ENCODE data around the gene IL4R.

Gene IL4R

DNA sequence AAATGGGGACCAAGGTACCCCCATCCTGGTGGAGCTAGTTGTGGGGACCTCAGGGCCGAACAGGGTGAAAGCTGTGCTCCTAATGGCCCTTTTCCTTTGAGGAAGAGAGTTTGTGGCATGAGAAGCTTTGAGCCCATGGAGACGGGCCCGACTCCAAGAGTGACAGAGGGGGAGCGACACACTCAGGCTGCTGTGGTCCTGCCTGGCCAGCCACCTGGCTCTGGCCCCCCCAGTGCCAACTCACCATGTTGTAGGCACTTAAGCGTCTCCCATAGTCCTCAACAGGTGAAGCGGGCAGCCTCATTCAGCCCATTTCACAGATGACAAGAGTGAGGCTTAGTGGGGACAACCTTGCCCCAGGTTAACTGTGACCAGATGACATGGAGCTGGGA, 89.8 kb downstream of the IL4R start:
- Histone ChIP-seq H3K4me1 (ENCODE audit: low read length) (peaks cover 14% of the 10 kb centered on the region), H3K36me3 (replicated peaks; ENCODE audit: insufficient read depth, low read length) (no peaks in the 10 kb centered on the region), H2AFZ (ENCODE audit: low read length) (no peak overlapping the region), H3K9ac (ENCODE audit: low read length) (0 out of 2 replicates have a peak overlapping the region, but pooled peaks have one; percentile 75), H3K79me2 (ENCODE audit: low read length) (peaks cover 23% of the 10 kb centered on the region), H3K4me3 (ENCODE audit: low read length) (peak overlapping the region; percentile 74; the same call in 1 of the 2 replicates), H3K9me3 (replicated peaks; ENCODE audit: insufficient read depth, low read length) (no peaks in the 10 kb centered on the region), H3K4me2 (ENCODE audit: low read depth, low read length) (peak overlapping the region; percentile 98; the same call in 1 of the 2 replicates), H3K27me3 (replicated peaks; ENCODE audit: insufficient read depth, low read length) (no peaks in the 10 kb centered on the region), H3F3A (ENCODE audit: insufficient read depth, low read length) (peaks cover 9% of the 10 kb centered on the region; the same call in 1 of the 2 replicates), H3K27ac (ENCODE audit: low read length) (no peak overlapping the region), H3K9me2 (replicated peaks; ENCODE audit: insufficient read depth, low read length) (no peaks in the 10 kb centered on the region), H4K20me1 (ENCODE audit: insufficient read depth, low read length) (no peaks in the 10 kb centered on the region)
- no peak for TF ChIP-seq EZH2phosphoT487 (IDR thresholded peaks at IDR 0.05; ENCODE audit: low read length)
- no peak for DNase-seq

DNA sequence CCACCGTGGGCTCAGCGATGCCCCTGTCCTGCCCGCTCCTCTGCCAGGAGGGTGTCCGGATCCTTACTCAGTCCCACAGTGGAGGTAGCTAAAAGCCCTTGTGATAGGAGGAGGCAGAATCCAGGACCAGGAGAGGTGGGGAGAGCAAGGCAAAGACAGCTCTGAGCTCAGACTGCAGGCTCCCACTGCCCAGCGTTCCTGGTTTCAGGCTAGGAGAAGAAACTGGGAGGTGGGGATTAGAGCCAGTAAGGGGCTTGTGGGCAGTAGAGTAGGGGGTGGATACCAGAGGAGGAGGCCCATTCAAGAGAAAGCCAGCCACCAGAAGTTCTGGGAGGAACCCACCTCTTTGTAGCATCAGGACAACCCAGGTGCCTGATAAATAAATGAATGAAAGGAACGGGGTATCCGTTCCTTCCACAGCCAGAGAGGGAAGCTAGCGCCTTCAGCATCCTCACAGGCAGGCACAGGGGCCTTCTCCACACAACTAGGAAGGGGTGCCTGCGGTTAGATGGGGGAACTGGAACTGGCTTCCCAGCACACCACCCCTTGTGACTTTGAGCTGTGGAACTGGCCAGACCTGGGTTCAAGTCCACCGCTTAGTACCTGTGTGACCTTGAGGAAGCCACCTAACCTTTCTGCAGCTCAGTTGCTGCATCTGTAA, 90.5 kb downstream of the IL4R start:
- Histone ChIP-seq H3K4me1 (ENCODE audit: low read length) (peaks cover 14% of the 10 kb centered on the region), H3K27me3 (replicated peaks; ENCODE audit: insufficient read depth, low read length) (no peaks in the 10 kb centered on the region), H3K4me2 (ENCODE audit: low read depth, low read length) (no peak overlapping the region), H3F3A (ENCODE audit: insufficient read depth, low read length) (peaks cover 9% of the 10 kb centered on the region; the same call in 1 of the 2 replicates), H3K79me2 (ENCODE audit: low read length) (peaks cover 26% of the 10 kb centered on the region), H3K4me3 (ENCODE audit: low read length) (no peak overlapping the region), H3K27ac (ENCODE audit: low read length) (no peak overlapping the region), H3K36me3 (replicated peaks; ENCODE audit: insufficient read depth, low read length) (no peaks in the 10 kb centered on the region), H3K9me3 (replicated peaks; ENCODE audit: insufficient read depth, low read length) (no peaks in the 10 kb centered on the region), H4K20me1 (ENCODE audit: insufficient read depth, low read length) (no peaks in the 10 kb centered on the region), H3K9me2 (replicated peaks; ENCODE audit: insufficient read depth, low read length) (no peaks in the 10 kb centered on the region), H2AFZ (ENCODE audit: low read length) (no peak overlapping the region), H3K9ac (ENCODE audit: low read length) (no peak overlapping the region)
- DNase-seq: no peak
- TF ChIP-seq EZH2 (optimal IDR thresholded peaks at IDR 0.05; ENCODE audit: low read depth, low read length) (no peak), EZH2phosphoT487 (IDR thresholded peaks at IDR 0.05; ENCODE audit: low read length) (no peak)
- TF ChIP-seq, protein P1, sequence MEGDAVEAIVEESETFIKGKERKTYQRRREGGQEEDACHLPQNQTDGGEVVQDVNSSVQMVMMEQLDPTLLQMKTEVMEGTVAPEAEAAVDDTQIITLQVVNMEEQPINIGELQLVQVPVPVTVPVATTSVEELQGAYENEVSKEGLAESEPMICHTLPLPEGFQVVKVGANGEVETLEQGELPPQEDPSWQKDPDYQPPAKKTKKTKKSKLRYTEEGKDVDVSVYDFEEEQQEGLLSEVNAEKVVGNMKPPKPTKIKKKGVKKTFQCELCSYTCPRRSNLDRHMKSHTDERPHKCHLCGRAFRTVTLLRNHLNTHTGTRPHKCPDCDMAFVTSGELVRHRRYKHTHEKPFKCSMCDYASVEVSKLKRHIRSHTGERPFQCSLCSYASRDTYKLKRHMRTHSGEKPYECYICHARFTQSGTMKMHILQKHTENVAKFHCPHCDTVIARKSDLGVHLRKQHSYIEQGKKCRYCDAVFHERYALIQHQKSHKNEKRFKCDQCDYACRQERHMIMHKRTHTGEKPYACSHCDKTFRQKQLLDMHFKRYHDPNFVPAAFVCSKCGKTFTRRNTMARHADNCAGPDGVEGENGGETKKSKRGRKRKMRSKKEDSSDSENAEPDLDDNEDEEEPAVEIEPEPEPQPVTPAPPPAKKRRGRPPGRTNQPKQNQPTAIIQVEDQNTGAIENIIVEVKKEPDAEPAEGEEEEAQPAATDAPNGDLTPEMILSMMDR (IDR thresholded peaks at IDR 0.05; ENCODE audit: low read length): no peak

DNA sequence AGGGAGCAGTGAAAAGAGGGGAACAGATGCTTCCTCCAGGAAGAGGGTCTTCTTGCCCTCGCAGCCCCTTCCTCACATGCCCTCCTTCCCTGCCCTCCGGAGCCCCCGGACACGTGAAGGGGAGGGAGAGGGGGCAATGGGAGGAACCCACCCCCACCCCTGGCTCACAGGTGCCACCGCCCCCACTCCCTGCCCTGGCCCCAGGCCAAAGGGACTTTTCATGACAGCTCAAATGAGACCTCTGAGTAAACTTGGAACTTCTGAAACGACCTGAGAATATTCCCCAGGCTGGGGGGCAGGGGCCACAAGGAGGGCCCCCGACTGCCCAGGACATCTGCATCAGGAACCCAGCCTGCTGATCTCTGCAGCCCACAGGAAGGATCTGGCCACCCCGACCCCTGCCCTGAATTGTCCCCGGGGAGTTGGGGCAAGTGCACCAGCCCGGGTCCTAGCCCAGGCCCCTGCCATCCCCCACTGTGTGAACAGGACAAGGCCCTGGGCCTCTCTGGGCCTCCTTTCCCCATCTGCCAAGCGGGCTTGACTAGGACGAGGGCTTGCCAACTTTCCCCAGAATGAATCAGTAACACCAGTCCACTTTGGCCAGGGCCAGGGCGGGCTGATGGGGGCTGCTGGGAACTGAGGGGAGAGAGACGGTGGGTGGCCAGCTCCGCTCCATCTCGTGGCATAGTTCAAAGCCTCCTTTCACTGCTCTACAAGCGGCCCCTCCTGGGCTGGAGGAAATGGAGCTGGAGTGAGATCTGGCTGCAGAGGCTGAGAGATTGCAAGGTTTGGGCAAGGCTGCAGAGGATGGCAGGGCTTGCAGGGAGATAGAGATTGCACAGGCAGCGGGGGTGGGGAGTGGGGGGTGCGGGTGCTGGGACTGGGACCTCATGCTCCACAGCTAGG, 92.0 kb downstream of the IL4R start:
- Histone ChIP-seq H3K9ac (ENCODE audit: low read length) (no peak overlapping the region), H2AFZ (ENCODE audit: low read length) (no peak overlapping the region), H3K79me2 (ENCODE audit: low read length) (peaks cover 26% of the 10 kb centered on the region), H3F3A (ENCODE audit: insufficient read depth, low read length) (peaks cover 9% of the 10 kb centered on the region; the same call in 1 of the 2 replicates), H3K27ac (ENCODE audit: low read length) (no peak overlapping the region), H3K4me2 (ENCODE audit: low read depth, low read length) (no peak overlapping the region), H3K9me2 (replicated peaks; ENCODE audit: insufficient read depth, low read length) (no peaks in the 10 kb centered on the region), H3K4me1 (ENCODE audit: low read length) (peaks cover 14% of the 10 kb centered on the region), H3K4me3 (ENCODE audit: low read length) (no peak overlapping the region), H3K36me3 (replicated peaks; ENCODE audit: insufficient read depth, low read length) (no peaks in the 10 kb centered on the region), H4K20me1 (ENCODE audit: insufficient read depth, low read length) (no peaks in the 10 kb centered on the region), H3K9me3 (replicated peaks; ENCODE audit: insufficient read depth, low read length) (no peaks in the 10 kb centered on the region), H3K27me3 (replicated peaks; ENCODE audit: insufficient read depth, low read length) (no peaks in the 10 kb centered on the region)
- no peak for DNase-seq
- no peak for TF ChIP-seq EZH2 (optimal IDR thresholded peaks at IDR 0.05; ENCODE audit: low read depth, low read length)
- no peak for TF ChIP-seq EZH2phosphoT487 (IDR thresholded peaks at IDR 0.05; ENCODE audit: low read length)
- TF ChIP-seq, protein P1 (IDR thresholded peaks at IDR 0.05; ENCODE audit: low read length): no peak
